ENCODE measurements around the gene HMCN2. TPM values are rescaled to one million over a fixed set of nuclear protein-coding genes. Genes with fewer than 3 reads are reported as not detected.

Gene HMCN2
- total RNA-seq, 4 donors from 2014 or later = 9.6 to 21.1 (median 15.5) TPM

GRCh38 chr9:130302785-130303612 is 37.4 kb downstream of the HMCN2 start:
- Histone ChIP-seq H3K36me3 (peaks cover 0 to 38% of the 10 kb centered on the region in 2 donors), H3K4me1 (peaks cover 0 to 52% (median 16%) of the 10 kb centered on the region in 3 donors), H3K4me3 (no peak overlapping the region), H3K9me3 (no peaks in the 10 kb centered on the region), H3K27me3 (no peaks in the 10 kb centered on the region), H3K27ac (peak overlapping the region in 3 of 4 donors; percentile 45 to 71 (median 64))
- no peak for ATAC-seq
- WGBS, 2 donors (ENCODE audit: low coverage in 1 of 2) = 82% methylated on average over 10 of the region's 23 CpGs; no CpG with 5 or more reads in 1 of the 2 donors
- TF ChIP-seq CTCF (IDR thresholded peaks at IDR 0.05) = no peak
- TF ChIP-seq EP300 (IDR thresholded peaks at IDR 0.05) = no peak
- no peak for TF ChIP-seq POLR2AphosphoS5 (IDR thresholded peaks at IDR 0.05)
- TF ChIP-seq POLR2A (IDR thresholded peaks at IDR 0.05) = no peak

- WGBS, 2 donors (ENCODE audit: low coverage in 1 of 2) = 36% methylated on average over 4 of the region's 17 CpGs; no CpG with 5 or more reads in 1 of the 2 donors
- no peak for ATAC-seq
- Histone ChIP-seq H3K4me1 (peaks cover 0 to 50% (median 16%) of the 10 kb centered on the region in 3 donors), H3K4me3 (no peak overlapping the region), H3K9me3 (no peaks in the 10 kb centered on the region), H3K27me3 (no peaks in the 10 kb centered on the region), H3K36me3 (peaks cover 0 to 38% of the 10 kb centered on the region in 2 donors), H3K27ac (peak overlapping the region in 3 of 4 donors; percentile 45 to 71 (median 64))
- TF ChIP-seq POLR2A (IDR thresholded peaks at IDR 0.05) (no peak), CTCF (IDR thresholded peaks at IDR 0.05) (no peak)
Measured at GRCh38 chr9:130303613-130304055, 38.1 kb downstream of the HMCN2 start.

GRCh38 chr9:130304116-130304515 is 38.6 kb downstream of the HMCN2 start:
- Histone ChIP-seq H3K9me3 (no peaks in the 10 kb centered on the region), H3K27ac (peak overlapping the region in 3 of 4 donors; percentile 45 to 71 (median 64)), H3K4me3 (no peak overlapping the region), H3K4me1 (peaks cover 0 to 50% (median 16%) of the 10 kb centered on the region in 3 donors), H3K27me3 (no peaks in the 10 kb centered on the region), H3K36me3 (peaks cover 0 to 34% of the 10 kb centered on the region in 2 donors)
- no peak for ATAC-seq
- WGBS, 2 donors (ENCODE audit: low coverage in 1 of 2) = 33 to 36% methylated on average over 5 to 7 of the region's 7 CpGs
- TF ChIP-seq CTCF (IDR thresholded peaks at IDR 0.05) (peak in 1 of 4 experiments; percentile 10), POLR2AphosphoS5 (IDR thresholded peaks at IDR 0.05) (no peak)

- Histone ChIP-seq H3K4me1 (peaks cover 0 to 50% (median 16%) of the 10 kb centered on the region in 3 donors), H3K36me3 (peaks cover 0 to 28% of the 10 kb centered on the region in 2 donors), H3K27me3 (no peaks in the 10 kb centered on the region), H3K4me3 (no peak overlapping the region), H3K9me3 (no peaks in the 10 kb centered on the region), H3K27ac (peak overlapping the region in 3 of 4 donors; percentile 45 to 71 (median 64))
- no peak for ATAC-seq
- 60% methylated on average over 4 of the region's 19 CpGs; no CpG with 5 or more reads in 1 of the 2 donors for WGBS, 2 donors (ENCODE audit: low coverage in 1 of 2)
- TF ChIP-seq EP300 (IDR thresholded peaks at IDR 0.05) (no peak), CTCF (IDR thresholded peaks at IDR 0.05) (no peak), POLR2A (IDR thresholded peaks at IDR 0.05) (no peak), POLR2AphosphoS5 (IDR thresholded peaks at IDR 0.05) (no peak)
Measured at GRCh38 chr9:130304643-130305042, 39.1 kb downstream of the HMCN2 start.
